GM18873 (cell line): ENCODE results near the gene CSTB.

ENCODE experiments used
- ATAC-seq: cut with Tn5 transposase; IDR thresholded peaks from one replicate; pipeline ENCODE4 v1.9.1; 2021; ENCODE audit warnings: mild to moderate bottlenecking, moderate library complexity, moderate number of reproducible peaks; ENCODE audit not compliant: unreplicated experiment, low FRiP score

CSTB gene

GRCh38 chr21:43733529-43734071 lies 42.5 kb downstream of the CSTB start:
- ATAC-seq: no peak

- no peak for ATAC-seq
Observed at GRCh38 chr21:43733060-43733459, 43.0 kb downstream of the CSTB start.

GRCh38 chr21:43731891-43732711 lies 44.0 kb downstream of the CSTB start:
- ATAC-seq: no peak

- no peak for ATAC-seq
Observed at GRCh38 chr21:43731476-43731875, 44.6 kb downstream of the CSTB start.

- peak; percentile 55 for ATAC-seq
Observed at GRCh38 chr21:43728467-43729390, 47.4 kb downstream of the CSTB start.

GRCh38 chr21:43728154-43728466 lies 48.0 kb downstream of the CSTB start:
- no peak for ATAC-seq

- ATAC-seq: no peak
Observed at GRCh38 chr21:43727519-43728153, 48.5 kb downstream of the CSTB start.

GRCh38 chr21:43726686-43727518 lies 49.2 kb downstream of the CSTB start:
- no peak for ATAC-seq
